Body of pancreas (tissue), 4 donors: ENCODE measurements around the gene HNRNPH2. TPM values are rescaled to one million over a fixed set of nuclear protein-coding genes. Genes with fewer than 3 reads are reported as not detected.

Experiments used
- ATAC-seq: fragments of 150-250 bp; one replicate; pipeline ENCODE4 v1.9.1; 2016
- DNase-seq, 4 donors: peaks; one replicate each; pipeline ENCODE4 v3.0.0-alpha.2; 2019
- H3K27ac ChIP-seq, 4 donors: fragments of 200-600 bp; sonication (generic); 1 replicate in 3 of 4; 2 replicates in 1 of 4; pipeline versions ENCODE4 v1.5.1 to v1.6.1; 2016 to 2019; ENCODE audit warnings: mild to moderate bottlenecking in 1 of 4, mixed read lengths in 1 of 4, moderate library complexity in 1 of 4
- H3K27me3 ChIP-seq, 2 donors: fragments of 200-600 bp; sonication (generic); one replicate each; pipeline ENCODE4 v1.6.0; 2016; ENCODE audit warnings: mild to moderate bottlenecking in 1 of 2
- H3K36me3 ChIP-seq, 2 donors: fragments of 200-600 bp; sonication (generic); replicated peaks in 1 of 2; 2 replicates each; pipeline ENCODE4 v1.5.1; 2016; ENCODE audit warnings: low read depth in 2 of 2; ENCODE audit not compliant: insufficient read depth in 1 of 2
- H3K4me1 ChIP-seq: fragments of 200-600 bp; sonication (generic); one replicate; pipeline ENCODE4 v1.6.0; 2016
- H3K4me3 ChIP-seq, 2 donors: fragments of 200-600 bp; sonication (generic); 1 replicate in 1 of 2; 2 replicates in 1 of 2; pipeline ENCODE4 v1.5.1; 2016 to 2019
- H3K9me3 ChIP-seq, 3 donors: fragments of 200-600 bp; sonication (generic); 1 replicate in 2 of 3; 2 replicates in 1 of 3; pipeline ENCODE4 v1.5.1; 2016
- POLR2A ChIP-seq, 3 donors: fragments of 450-650 bp; IDR thresholded peaks; one replicate each; pipeline ENCODE4 v1.6.1; 2016; ENCODE audit warnings: antibody characterized with exemption in 3 of 3, mild to moderate bottlenecking in 2 of 3
- WGBS, 2 donors: methylation state at CpG; one replicate each; pipeline ENCODE4 v1.1.5; 2017; 5-methylcytosine and 5-hydroxymethylcytosine counted together
- intact Hi-C: fragments of 100-400 bp; cut with DNase I; formaldehyde crosslinking; loops from one replicate; pipeline ENCODE4 v1.15.1; 2023
- total RNA-seq, 2 donors: library from RNA; depleted of rRNA; stranded (reverse); fragments of >200 nt; gene quantifications; one replicate each; pipeline ENCODE4 v1.1.0, GENCODE V29; 2016
- TF ChIP-seq, protein P1 (sequence below), 7 experiments: fragments of 450-650 bp in 4 of 7; fragments of 200-600 bp in 3 of 7; sonication (generic) in 3 of 7; IDR thresholded peaks; one replicate each; pipeline ENCODE4 v1.5.1; 2016 to 2019; ENCODE audit warnings: antibody characterized with exemption in 7 of 7

The HNRNPH2 gene
- total RNA-seq, 2 donors from 2014 or later: 24.1 to 25.7 TPM

- Histone ChIP-seq H3K36me3 (no peaks in the 10 kb centered on the region), H3K9me3 (no peaks in the 10 kb centered on the region), H3K27me3 (no peaks in the 10 kb centered on the region), H3K4me1 (peaks cover 11% of the 10 kb centered on the region), H3K4me3 (no peak overlapping the region), H3K27ac (no peak overlapping the region)
- no peak for ATAC-seq
- TF ChIP-seq, protein P1, sequence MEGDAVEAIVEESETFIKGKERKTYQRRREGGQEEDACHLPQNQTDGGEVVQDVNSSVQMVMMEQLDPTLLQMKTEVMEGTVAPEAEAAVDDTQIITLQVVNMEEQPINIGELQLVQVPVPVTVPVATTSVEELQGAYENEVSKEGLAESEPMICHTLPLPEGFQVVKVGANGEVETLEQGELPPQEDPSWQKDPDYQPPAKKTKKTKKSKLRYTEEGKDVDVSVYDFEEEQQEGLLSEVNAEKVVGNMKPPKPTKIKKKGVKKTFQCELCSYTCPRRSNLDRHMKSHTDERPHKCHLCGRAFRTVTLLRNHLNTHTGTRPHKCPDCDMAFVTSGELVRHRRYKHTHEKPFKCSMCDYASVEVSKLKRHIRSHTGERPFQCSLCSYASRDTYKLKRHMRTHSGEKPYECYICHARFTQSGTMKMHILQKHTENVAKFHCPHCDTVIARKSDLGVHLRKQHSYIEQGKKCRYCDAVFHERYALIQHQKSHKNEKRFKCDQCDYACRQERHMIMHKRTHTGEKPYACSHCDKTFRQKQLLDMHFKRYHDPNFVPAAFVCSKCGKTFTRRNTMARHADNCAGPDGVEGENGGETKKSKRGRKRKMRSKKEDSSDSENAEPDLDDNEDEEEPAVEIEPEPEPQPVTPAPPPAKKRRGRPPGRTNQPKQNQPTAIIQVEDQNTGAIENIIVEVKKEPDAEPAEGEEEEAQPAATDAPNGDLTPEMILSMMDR (IDR thresholded peaks at IDR 0.05): no peak
- TF ChIP-seq POLR2A (IDR thresholded peaks at IDR 0.05): no peak
- intact Hi-C loops: no loop called here
- 80 to 84% methylated on average over 3 of the region's 3 CpGs for WGBS, 2 donors
- no peak for DNase-seq
Observed at GRCh38 chrX:101452056-101452455, 44.0 kb downstream of the HNRNPH2 start.

GRCh38 chrX:101460669-101461068 is 52.6 kb downstream of the HNRNPH2 start:
- intact Hi-C loops: no loop called here
- no peaks in the 10 kb centered on the region for H3K27me3 ChIP-seq
- TF ChIP-seq, protein P1 (IDR thresholded peaks at IDR 0.05): no peak
- TF ChIP-seq POLR2A (IDR thresholded peaks at IDR 0.05): no peak
- H3K36me3 ChIP-seq: no peaks in the 10 kb centered on the region
- H3K9me3 ChIP-seq: no peaks in the 10 kb centered on the region
- H3K4me3 ChIP-seq: no peak overlapping the region
- ATAC-seq: no peak
- H3K27ac ChIP-seq: no peak overlapping the region
- DNase-seq: no peak
- 92 to 100% methylated on average over 1 of the region's 1 CpG for WGBS, 2 donors
- H3K4me1 ChIP-seq: no peaks in the 10 kb centered on the region

- H3K27me3 ChIP-seq: no peaks in the 10 kb centered on the region
- H3K4me3 ChIP-seq: no peak overlapping the region
- H3K9me3 ChIP-seq: no peaks in the 10 kb centered on the region
- intact Hi-C loops: no loop called here
- H3K36me3 ChIP-seq: no peaks in the 10 kb centered on the region
- no peaks in the 10 kb centered on the region for H3K4me1 ChIP-seq
- ATAC-seq (no peak), DNase-seq (no peak)
- no peak overlapping the region for H3K27ac ChIP-seq
- TF ChIP-seq POLR2A (IDR thresholded peaks at IDR 0.05): no peak
- TF ChIP-seq, protein P1 (IDR thresholded peaks at IDR 0.05): peak in 2 of 7 experiments; percentile 18 to 29
- 69 to 86% methylated on average over 3 of the region's 3 CpGs for WGBS, 2 donors
Observed at GRCh38 chrX:101462892-101463291, 54.9 kb downstream of the HNRNPH2 start.

Other genes starting within 250 kb of the HNRNPH2 start
- gene DRP2, start 188.4 kb upstream of the HNRNPH2 start, total RNA-seq: not detected
- not detected for gene TAF7L, start 116.9 kb upstream of the HNRNPH2 start, total RNA-seq
- 1 to 10 TPM; 5.3 to 5.7 TPM for gene TIMM8A, start 59.5 kb upstream of the HNRNPH2 start, total RNA-seq
- gene BTK, start 22.0 kb upstream of the HNRNPH2 start, total RNA-seq: 1 to 10 TPM; 2.6 to 4.0 TPM
- gene RPL36A, start 17.2 kb upstream of the HNRNPH2 start, total RNA-seq: 100 to 1,000 TPM; 369 to 821 TPM
- gene GLA, start 297 bp upstream of the HNRNPH2 start, total RNA-seq: 1 to 10 TPM; 6.2 to 7.6 TPM
- 1 to 10 TPM; 6.5 to 6.6 TPM for gene ARMCX4, start 77.2 kb downstream of the HNRNPH2 start, total RNA-seq
- 10 to 100 TPM in 1 of 2 donors, 1 to 10 TPM in 1; 7.9 to 17.9 TPM for gene ARMCX1, start 142.3 kb downstream of the HNRNPH2 start, total RNA-seq
- 10 to 100 TPM; 13.5 to 18.5 TPM for gene ARMCX6, start 209.8 kb downstream of the HNRNPH2 start, total RNA-seq
- gene ARMCX3, start 214.9 kb downstream of the HNRNPH2 start, total RNA-seq: 10 to 100 TPM; 35.3 to 57.1 TPM